Measurements from ENCODE around the gene CCDC24. TPM values are rescaled to one million over a fixed set of nuclear protein-coding genes. Genes with fewer than 3 reads are reported as not detected.

CCDC24 gene
- total and polyA plus RNA-seq, 4 donors, result 0.92 to 4.2 (median 2.3) TPM

GRCh38 chr1:43944860-43945259 lies 46.5 kb upstream of the CCDC24 start:
- no peaks in the 10 kb centered on the region for H3K27me3 ChIP-seq (ENCODE audit: control insufficient read depth in 4 of 4, insufficient read depth in 4 of 4, low read length in 3 of 4)
- no peak overlapping the region for H3K9ac ChIP-seq (ENCODE audit: low read depth in 1 of 2, low read length in 2 of 2)
- H3K4me3 ChIP-seq (ENCODE audit: low read depth in 1 of 3, low read length in 3 of 3), result no peak overlapping the region
- 95% methylated on average over 1 of the region's 1 CpG for WGBS
- TF ChIP-seq, protein P1, sequence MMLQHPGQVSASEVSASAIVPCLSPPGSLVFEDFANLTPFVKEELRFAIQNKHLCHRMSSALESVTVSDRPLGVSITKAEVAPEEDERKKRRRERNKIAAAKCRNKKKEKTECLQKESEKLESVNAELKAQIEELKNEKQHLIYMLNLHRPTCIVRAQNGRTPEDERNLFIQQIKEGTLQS (IDR thresholded peaks at IDR 0.05), result no peak
- no peak for TF ChIP-seq EGR1 (IDR thresholded peaks at IDR 0.05; ENCODE audit: low read depth in 2 of 2)
- no peak for TF ChIP-seq HNF4G (IDR thresholded peaks at IDR 0.05)
- TF ChIP-seq, protein P2, sequence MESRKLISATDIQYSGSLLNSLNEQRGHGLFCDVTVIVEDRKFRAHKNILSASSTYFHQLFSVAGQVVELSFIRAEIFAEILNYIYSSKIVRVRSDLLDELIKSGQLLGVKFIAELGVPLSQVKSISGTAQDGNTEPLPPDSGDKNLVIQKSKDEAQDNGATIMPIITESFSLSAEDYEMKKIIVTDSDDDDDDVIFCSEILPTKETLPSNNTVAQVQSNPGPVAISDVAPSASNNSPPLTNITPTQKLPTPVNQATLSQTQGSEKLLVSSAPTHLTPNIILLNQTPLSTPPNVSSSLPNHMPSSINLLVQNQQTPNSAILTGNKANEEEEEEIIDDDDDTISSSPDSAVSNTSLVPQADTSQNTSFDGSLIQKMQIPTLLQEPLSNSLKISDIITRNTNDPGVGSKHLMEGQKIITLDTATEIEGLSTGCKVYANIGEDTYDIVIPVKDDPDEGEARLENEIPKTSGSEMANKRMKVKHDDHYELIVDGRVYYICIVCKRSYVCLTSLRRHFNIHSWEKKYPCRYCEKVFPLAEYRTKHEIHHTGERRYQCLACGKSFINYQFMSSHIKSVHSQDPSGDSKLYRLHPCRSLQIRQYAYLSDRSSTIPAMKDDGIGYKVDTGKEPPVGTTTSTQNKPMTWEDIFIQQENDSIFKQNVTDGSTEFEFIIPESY (IDR thresholded peaks at IDR 0.05), result no peak
- TF ChIP-seq CTCF (IDR thresholded peaks at IDR 0.05; ENCODE audit: low read depth, low read length, missing input control), result no peak
- TF ChIP-seq RAD21 (IDR thresholded peaks at IDR 0.05), result no peak
- no peak for TF ChIP-seq MAX (IDR thresholded peaks at IDR 0.05)
- peaks cover 0 to under 1% (median 0%) of the 10 kb centered on the region in 4 donors for H3K36me3 ChIP-seq (ENCODE audit: control insufficient read depth in 4 of 4, insufficient read depth in 3 of 4, low read depth in 1 of 4, low read length in 3 of 4)
- no peak overlapping the region for H3K27ac ChIP-seq (ENCODE audit: low read depth in 1 of 2, low read length in 2 of 2)
- DNase-seq (ENCODE audit: low spot score), result no peak
- no peaks in the 10 kb centered on the region for H3K9me3 ChIP-seq (ENCODE audit: control insufficient read depth in 4 of 4, low read length in 3 of 4)
- peaks cover 5 to 28% (median 22%) of the 10 kb centered on the region in 4 donors for H3K4me1 ChIP-seq (ENCODE audit: control insufficient read depth in 4 of 4, insufficient read depth in 4 of 4, low read length in 3 of 4)

DNA sequence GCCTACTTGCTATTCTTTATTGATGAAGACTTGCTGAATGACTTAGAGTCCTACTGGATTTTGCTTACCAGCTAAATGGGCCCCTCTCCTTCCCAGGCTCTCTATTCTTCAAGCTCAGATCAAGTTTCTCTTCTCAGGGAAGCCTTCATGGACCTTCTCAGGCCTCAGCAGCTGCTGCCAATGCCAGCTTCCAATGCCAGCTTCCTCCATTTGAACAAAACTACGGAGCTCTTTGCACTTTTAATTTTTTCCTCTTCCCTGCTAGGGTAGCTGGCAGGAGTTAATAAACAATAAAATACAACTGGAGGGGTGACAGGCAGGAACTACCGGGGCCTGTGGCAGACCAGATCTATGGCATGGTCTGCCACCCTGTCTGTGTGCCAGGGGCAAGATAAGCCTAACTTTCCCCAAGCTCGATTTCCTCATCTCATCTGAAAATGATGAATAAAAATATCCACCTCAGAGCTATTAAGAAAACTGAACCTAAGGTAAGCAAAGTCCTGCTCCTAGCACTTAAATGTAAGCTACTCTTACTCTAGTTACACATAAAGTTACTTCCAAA lies 45.6 kb upstream of the CCDC24 start:
- WGBS, result 3% methylated on average over 3 of the region's 3 CpGs
- peaks cover 0 to 6% (median 0%) of the 10 kb centered on the region in 4 donors for H3K36me3 ChIP-seq (ENCODE audit: control insufficient read depth in 4 of 4, insufficient read depth in 3 of 4, low read depth in 1 of 4, low read length in 3 of 4)
- H3K27me3 ChIP-seq (ENCODE audit: control insufficient read depth in 4 of 4, insufficient read depth in 4 of 4, low read length in 3 of 4), result no peaks in the 10 kb centered on the region
- H3K27ac ChIP-seq (ENCODE audit: low read depth in 1 of 2, low read length in 2 of 2), result peak overlapping the region; percentile 65 to 98
- no peak for TF ChIP-seq YY1 (IDR thresholded peaks at IDR 0.05)
- TF ChIP-seq RXRA (IDR thresholded peaks at IDR 0.05), result no peak
- no peak for TF ChIP-seq FOXA2 (IDR thresholded peaks at IDR 0.05)
- TF ChIP-seq JUND (IDR thresholded peaks at IDR 0.05), result no peak
- no peak for TF ChIP-seq REST (IDR thresholded peaks at IDR 0.05)
- TF ChIP-seq, protein P2 (IDR thresholded peaks at IDR 0.05), result no peak
- no peak for TF ChIP-seq TAF1 (conservative IDR thresholded peaks at IDR 0.05)
- TF ChIP-seq, protein P1 (IDR thresholded peaks at IDR 0.05), result no peak
- no peak for TF ChIP-seq CTCF (IDR thresholded peaks at IDR 0.05; ENCODE audit: low read depth, low read length, missing input control)
- TF ChIP-seq GABPA (IDR thresholded peaks at IDR 0.05 in 1 of 2, conservative IDR thresholded peaks at IDR 0.05 in 1 of 2), result no peak
- no peak for TF ChIP-seq SP1 (IDR thresholded peaks at IDR 0.05)
- peak overlapping the region; percentile 69 to 84 for H3K9ac ChIP-seq (ENCODE audit: low read depth in 1 of 2, low read length in 2 of 2)
- peak overlapping the region; percentile 66 to 85 (median 78) for H3K4me3 ChIP-seq (ENCODE audit: low read depth in 1 of 3, low read length in 3 of 3)
- peaks cover 5 to 28% (median 22%) of the 10 kb centered on the region in 4 donors for H3K4me1 ChIP-seq (ENCODE audit: control insufficient read depth in 4 of 4, insufficient read depth in 4 of 4, low read length in 3 of 4)
- H3K9me3 ChIP-seq (ENCODE audit: control insufficient read depth in 4 of 4, low read length in 3 of 4), result no peaks in the 10 kb centered on the region
- DNase-seq (ENCODE audit: low spot score), result no peak
